HepG2 (cell line): ENCODE results near the gene GLB1L.

Experiments used
- ARHGAP35 ChIP-seq: sonication (generic); formaldehyde crosslinking; IDR thresholded peaks from 2 replicates; pipeline ENCODE4 v1.9.0; 2022; ENCODE audit warnings: mild to moderate bottlenecking, inconsistent platforms, moderate library complexity, missing genetic modification reagents, borderline replicate concordance
- ARNT ChIP-seq: fragments of 450-650 bp; IDR thresholded peaks from 2 replicates; pipeline ENCODE4 v1.6.1; 2017
- MXI1 ChIP-seq: IDR thresholded peaks from 3 replicates; pipeline ENCODE4 v1.6.1; 2012; ENCODE audit warnings: low read depth, low read length, inconsistent platforms, borderline replicate concordance
- NFE2 ChIP-seq: sonication (generic); formaldehyde crosslinking; IDR thresholded peaks from 2 replicates; pipeline ENCODE4 v1.4.0; 2020; ENCODE audit warnings: missing genetic modification reagents
- POLR2G ChIP-seq: fragments of 200-400 bp; formaldehyde crosslinking; IDR thresholded peaks from 2 replicates; pipeline ENCODE4 v1.6.1; 2018; ENCODE audit warnings: mild to moderate bottlenecking, low read depth, low read length, moderate library complexity
- ZNF770 ChIP-seq: sonication (generic); formaldehyde crosslinking; IDR thresholded peaks from 2 replicates; pipeline ENCODE4 v1.5.0; 2020; ENCODE audit warnings: mild to moderate bottlenecking, missing genetic modification reagents

- TF ChIP-seq ARNT (no peak), MXI1 (no peak), ARHGAP35 (no peak), NFE2 (CRISPR knock-in tag) (no peak), POLR2G (no peak), ZNF770 (CRISPR knock-in tag) (no peak)
Measured at GRCh38 chr2:219205165-219205538, 40.1 kb downstream of the GLB1L start.
